Measurements from ENCODE around the gene RALB. TPM values are rescaled to one million over a fixed set of nuclear protein-coding genes. Genes with fewer than 3 reads are reported as not detected.

RALB gene
- total RNA-seq, 1 donor from 2014 or later: 50.5 TPM

GRCh38 chr2:120338015-120338414 lies 85.4 kb downstream of the RALB start:
- DNase-seq (ENCODE audit: low spot score): no peak

GRCh38 chr2:120341977-120342376 lies 89.3 kb downstream of the RALB start:
- DNase-seq (ENCODE audit: low spot score): no peak

GRCh38 chr2:120342446-120342845 lies 89.8 kb downstream of the RALB start:
- no peak for DNase-seq (ENCODE audit: low spot score)

GRCh38 chr2:120343100-120343432 lies 90.4 kb downstream of the RALB start:
- no peak for DNase-seq (ENCODE audit: low spot score)

- peak; percentile 87 for DNase-seq (ENCODE audit: low spot score)
Observed at GRCh38 chr2:120343433-120344105, 90.9 kb downstream of the RALB start.

Other genes starting within 250 kb of the RALB start
- gene EPB41L5, start 239.8 kb upstream of the RALB start, total RNA-seq: 26.7 TPM
- gene TMEM185B, start 29.5 kb upstream of the RALB start, total RNA-seq: 35.9 TPM
- gene INHBB, start 93.3 kb downstream of the RALB start, total RNA-seq: 10.8 TPM